ENCODE data around the gene RAC3.

RAC3 gene

GRCh38 chr17:81999587-81999975 is 31.9 kb upstream of the RAC3 start:
- Histone ChIP-seq H3K9ac (ENCODE audit: low read depth in 1 of 2, low read length in 2 of 2) (no peak overlapping the region), H3K36me3 (ENCODE audit: control insufficient read depth in 2 of 2, insufficient read depth in 2 of 2, low read length in 2 of 2) (peaks cover 0 to 2% of the 10 kb centered on the region in 2 donors), H3K4me1 (ENCODE audit: control insufficient read depth in 2 of 2, insufficient read depth in 2 of 2, low read length in 2 of 2) (no peaks in the 10 kb centered on the region), H3K27me3 (ENCODE audit: control insufficient read depth in 2 of 2, insufficient read depth in 2 of 2, low read length in 2 of 2) (no peaks in the 10 kb centered on the region), H3K27ac (ENCODE audit: low read depth in 2 of 2, low read length in 2 of 2) (no peak overlapping the region), H3K9me3 (ENCODE audit: control insufficient read depth in 2 of 2, low read length in 2 of 2) (no peaks in the 10 kb centered on the region), H3K4me3 (ENCODE audit: low read length in 2 of 2) (no peak overlapping the region)

- H3K9me3 ChIP-seq (ENCODE audit: control insufficient read depth in 2 of 2, low read length in 2 of 2), result no peaks in the 10 kb centered on the region
- H3K27me3 ChIP-seq (ENCODE audit: control insufficient read depth in 2 of 2, insufficient read depth in 2 of 2, low read length in 2 of 2), result no peaks in the 10 kb centered on the region
- H3K36me3 ChIP-seq (ENCODE audit: control insufficient read depth in 2 of 2, insufficient read depth in 2 of 2, low read length in 2 of 2), result peaks cover 0 to 2% of the 10 kb centered on the region in 2 donors
- no peak overlapping the region for H3K9ac ChIP-seq (ENCODE audit: low read depth in 1 of 2, low read length in 2 of 2)
- no peak overlapping the region for H3K4me3 ChIP-seq (ENCODE audit: low read length in 2 of 2)
- no peaks in the 10 kb centered on the region for H3K4me1 ChIP-seq (ENCODE audit: control insufficient read depth in 2 of 2, insufficient read depth in 2 of 2, low read length in 2 of 2)
- no peak overlapping the region for H3K27ac ChIP-seq (ENCODE audit: low read depth in 2 of 2, low read length in 2 of 2)
Measured at GRCh38 chr17:81999976-82000802, 31.3 kb upstream of the RAC3 start.

DNA sequence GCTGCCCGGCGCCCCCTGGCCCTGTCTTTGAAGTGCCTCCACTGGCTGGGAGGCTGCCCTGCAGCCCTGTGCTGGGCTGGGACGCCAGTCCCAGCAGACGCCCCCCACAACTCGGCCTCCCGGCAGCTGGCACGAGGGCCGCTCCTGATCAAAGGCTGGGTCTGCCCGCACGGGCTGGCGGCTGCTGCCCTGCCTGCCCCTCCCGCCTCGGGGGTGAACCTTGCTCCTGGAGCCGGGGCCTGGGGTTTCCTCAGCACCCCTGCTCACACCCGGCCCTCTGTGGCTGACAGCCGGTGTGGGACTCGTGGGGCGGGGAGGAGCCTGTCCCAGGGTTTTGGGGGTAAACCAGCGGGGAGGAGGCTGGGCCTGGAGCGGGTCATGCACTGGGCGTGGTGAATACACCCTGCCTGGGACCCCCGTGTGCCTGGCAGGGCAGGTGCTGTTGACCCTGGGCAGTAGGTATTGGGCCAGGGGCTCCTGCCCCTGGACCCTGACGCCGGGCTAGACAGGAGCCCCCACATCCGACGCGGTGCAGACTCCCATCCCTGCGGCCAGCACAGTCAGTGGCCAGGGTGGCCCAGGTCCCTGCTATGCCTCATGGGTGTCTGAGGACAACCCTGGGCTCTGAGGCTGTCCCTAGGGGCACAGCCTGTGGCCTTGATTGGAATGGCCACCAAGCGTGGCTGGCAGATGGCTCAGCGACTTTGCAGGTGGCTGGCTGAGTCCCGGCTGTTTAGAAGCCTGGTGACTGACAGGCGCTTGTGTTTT is 30.5 kb upstream of the RAC3 start:
- Histone ChIP-seq H3K36me3 (ENCODE audit: control insufficient read depth in 2 of 2, insufficient read depth in 2 of 2, low read length in 2 of 2) (peaks cover 0 to 2% of the 10 kb centered on the region in 2 donors), H3K9me3 (ENCODE audit: control insufficient read depth in 2 of 2, low read length in 2 of 2) (no peaks in the 10 kb centered on the region), H3K4me1 (ENCODE audit: control insufficient read depth in 2 of 2, insufficient read depth in 2 of 2, low read length in 2 of 2) (no peaks in the 10 kb centered on the region), H3K27me3 (ENCODE audit: control insufficient read depth in 2 of 2, insufficient read depth in 2 of 2, low read length in 2 of 2) (no peaks in the 10 kb centered on the region), H3K4me3 (ENCODE audit: low read length in 2 of 2) (no peak overlapping the region), H3K9ac (ENCODE audit: low read depth in 1 of 2, low read length in 2 of 2) (no peak overlapping the region), H3K27ac (ENCODE audit: low read depth in 2 of 2, low read length in 2 of 2) (no peak overlapping the region)

- Histone ChIP-seq H3K4me3 (ENCODE audit: low read length in 2 of 2) (no peak overlapping the region), H3K36me3 (ENCODE audit: control insufficient read depth in 2 of 2, insufficient read depth in 2 of 2, low read length in 2 of 2) (peaks cover 0 to 2% of the 10 kb centered on the region in 2 donors), H3K27me3 (ENCODE audit: control insufficient read depth in 2 of 2, insufficient read depth in 2 of 2, low read length in 2 of 2) (no peaks in the 10 kb centered on the region), H3K9ac (ENCODE audit: low read depth in 1 of 2, low read length in 2 of 2) (no peak overlapping the region), H3K9me3 (ENCODE audit: control insufficient read depth in 2 of 2, low read length in 2 of 2) (no peaks in the 10 kb centered on the region), H3K27ac (ENCODE audit: low read depth in 2 of 2, low read length in 2 of 2) (no peak overlapping the region), H3K4me1 (ENCODE audit: control insufficient read depth in 2 of 2, insufficient read depth in 2 of 2, low read length in 2 of 2) (no peaks in the 10 kb centered on the region)
Measured at GRCh38 chr17:82001571-82002056, 29.9 kb upstream of the RAC3 start.

- H3K27ac ChIP-seq (ENCODE audit: low read depth in 2 of 2, low read length in 2 of 2), result no peak overlapping the region
- no peaks in the 10 kb centered on the region for H3K4me1 ChIP-seq (ENCODE audit: control insufficient read depth in 2 of 2, insufficient read depth in 2 of 2, low read length in 2 of 2)
Measured at GRCh38 chr17:82003411-82004381, 27.8 kb upstream of the RAC3 start.

DNA sequence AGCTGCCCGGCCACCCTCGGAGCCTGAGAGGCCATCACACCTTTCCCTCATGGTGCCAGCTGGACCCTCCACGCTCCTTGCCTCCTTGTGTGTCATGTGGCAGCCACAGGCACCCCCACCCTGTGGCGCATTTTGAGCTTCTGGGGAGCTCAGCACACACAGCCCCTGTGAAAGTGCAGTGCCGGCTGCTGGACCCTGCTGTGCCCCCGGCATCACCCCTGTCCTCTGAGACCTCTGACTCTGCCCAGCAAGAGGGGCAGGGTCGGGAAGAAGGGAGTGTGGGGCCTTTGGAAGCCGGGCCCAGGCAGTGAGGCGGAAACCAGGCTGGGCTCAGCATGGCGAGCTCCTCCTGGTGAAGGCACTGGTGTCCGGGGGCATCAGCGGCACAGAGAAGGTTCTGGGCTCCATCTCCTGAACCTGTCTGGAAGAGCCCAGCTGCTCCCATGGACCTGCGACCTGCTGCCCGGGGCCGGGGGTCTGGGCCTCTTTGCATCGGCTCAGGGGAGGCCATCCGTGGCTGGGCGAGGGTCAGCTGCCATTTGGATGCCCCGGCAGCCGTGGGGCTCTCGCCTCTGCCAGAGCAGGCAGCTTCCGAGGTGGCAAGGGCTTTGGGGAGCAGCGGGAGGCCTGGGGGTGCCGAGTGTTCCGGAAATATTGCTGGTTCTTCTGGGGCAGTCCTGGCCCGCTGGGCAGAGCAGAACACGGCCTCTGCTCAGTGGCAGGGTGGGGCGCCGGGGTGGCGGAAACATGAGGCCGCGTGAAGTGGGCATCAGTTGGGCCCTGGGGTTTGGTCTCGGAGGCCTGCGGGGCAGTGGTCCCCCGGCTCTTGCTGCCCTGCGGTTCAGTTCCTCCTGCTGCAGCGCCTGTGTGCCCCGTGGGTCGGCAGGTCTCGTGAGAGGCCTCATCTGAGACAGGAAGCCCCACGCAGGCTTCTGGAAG is 26.7 kb upstream of the RAC3 start:
- no peak overlapping the region for H3K27ac ChIP-seq (ENCODE audit: low read depth in 2 of 2, low read length in 2 of 2)
- no peaks in the 10 kb centered on the region for H3K9me3 ChIP-seq (ENCODE audit: control insufficient read depth in 2 of 2, low read length in 2 of 2)
- H3K27me3 ChIP-seq (ENCODE audit: control insufficient read depth in 2 of 2, insufficient read depth in 2 of 2, low read length in 2 of 2), result no peaks in the 10 kb centered on the region
- H3K9ac ChIP-seq (ENCODE audit: low read depth in 1 of 2, low read length in 2 of 2), result no peak overlapping the region
- H3K4me3 ChIP-seq (ENCODE audit: low read length in 2 of 2), result no peak overlapping the region
- H3K4me1 ChIP-seq (ENCODE audit: control insufficient read depth in 2 of 2, insufficient read depth in 2 of 2, low read length in 2 of 2), result no peaks in the 10 kb centered on the region
- H3K36me3 ChIP-seq (ENCODE audit: control insufficient read depth in 2 of 2, insufficient read depth in 2 of 2, low read length in 2 of 2), result no peaks in the 10 kb centered on the region

More at GRCh38 chr17:82003411-82004381, 27.8 kb upstream of the RAC3 start:
- Histone ChIP-seq H3K36me3 (ENCODE audit: control insufficient read depth in 2 of 2, insufficient read depth in 2 of 2, low read length in 2 of 2) (no peaks in the 10 kb centered on the region), H3K27me3 (ENCODE audit: control insufficient read depth in 2 of 2, insufficient read depth in 2 of 2, low read length in 2 of 2) (no peaks in the 10 kb centered on the region), H3K4me3 (ENCODE audit: low read length in 2 of 2) (no peak overlapping the region), H3K9ac (ENCODE audit: low read depth in 1 of 2, low read length in 2 of 2) (no peak overlapping the region), H3K9me3 (ENCODE audit: control insufficient read depth in 2 of 2, low read length in 2 of 2) (no peaks in the 10 kb centered on the region)

- H3K9ac ChIP-seq (ENCODE audit: low read depth in 1 of 2, low read length in 2 of 2), result no peak overlapping the region
- no peaks in the 10 kb centered on the region for H3K36me3 ChIP-seq (ENCODE audit: control insufficient read depth in 2 of 2, insufficient read depth in 2 of 2, low read length in 2 of 2)
- H3K27ac ChIP-seq (ENCODE audit: low read depth in 2 of 2, low read length in 2 of 2), result no peak overlapping the region
- no peaks in the 10 kb centered on the region for H3K4me1 ChIP-seq (ENCODE audit: control insufficient read depth in 2 of 2, insufficient read depth in 2 of 2, low read length in 2 of 2)
- H3K4me3 ChIP-seq (ENCODE audit: low read length in 2 of 2), result no peak overlapping the region
- H3K27me3 ChIP-seq (ENCODE audit: control insufficient read depth in 2 of 2, insufficient read depth in 2 of 2, low read length in 2 of 2), result no peaks in the 10 kb centered on the region
- H3K9me3 ChIP-seq (ENCODE audit: control insufficient read depth in 2 of 2, low read length in 2 of 2), result no peaks in the 10 kb centered on the region
Measured at GRCh38 chr17:82005701-82006348, 25.7 kb upstream of the RAC3 start.

- Histone ChIP-seq H3K27me3 (ENCODE audit: control insufficient read depth in 2 of 2, insufficient read depth in 2 of 2, low read length in 2 of 2) (no peaks in the 10 kb centered on the region), H3K27ac (ENCODE audit: low read depth in 2 of 2, low read length in 2 of 2) (no peak overlapping the region), H3K4me3 (ENCODE audit: low read length in 2 of 2) (no peak overlapping the region), H3K9ac (ENCODE audit: low read depth in 1 of 2, low read length in 2 of 2) (no peak overlapping the region), H3K36me3 (ENCODE audit: control insufficient read depth in 2 of 2, insufficient read depth in 2 of 2, low read length in 2 of 2) (no peaks in the 10 kb centered on the region), H3K4me1 (ENCODE audit: control insufficient read depth in 2 of 2, insufficient read depth in 2 of 2, low read length in 2 of 2) (no peaks in the 10 kb centered on the region), H3K9me3 (ENCODE audit: control insufficient read depth in 2 of 2, low read length in 2 of 2) (no peaks in the 10 kb centered on the region)
Measured at GRCh38 chr17:82006468-82007227, 24.8 kb upstream of the RAC3 start.
